Stimulated activated CD8-positive, alpha-beta memory T cell treated with anti-CD3 and anti-CD28 coated beads, Interleukin-2, amount 100 ng/mL, for 48 hours (primary cell): ENCODE results near the gene OR6S1.
"Not testable (repeated sequence)": the region's sequence is repeated elsewhere in the genome, so short reads cannot be mapped to it uniquely, and the experiment has no call there.

ENCODE experiments used
- DNase-seq, 2 donors: peaks; one replicate each; pipeline ENCODE4 v3.0.0-alpha.2; 2020; ENCODE audit warnings: low read depth in 2 of 2

Gene OR6S1

GRCh38 chr14:20668969-20669368, 27.5 kb upstream of the OR6S1 start:
- DNase-seq, result no peak

- no peak for DNase-seq
Measured at GRCh38 chr14:20667957-20668356, 26.5 kb upstream of the OR6S1 start.

DNA sequence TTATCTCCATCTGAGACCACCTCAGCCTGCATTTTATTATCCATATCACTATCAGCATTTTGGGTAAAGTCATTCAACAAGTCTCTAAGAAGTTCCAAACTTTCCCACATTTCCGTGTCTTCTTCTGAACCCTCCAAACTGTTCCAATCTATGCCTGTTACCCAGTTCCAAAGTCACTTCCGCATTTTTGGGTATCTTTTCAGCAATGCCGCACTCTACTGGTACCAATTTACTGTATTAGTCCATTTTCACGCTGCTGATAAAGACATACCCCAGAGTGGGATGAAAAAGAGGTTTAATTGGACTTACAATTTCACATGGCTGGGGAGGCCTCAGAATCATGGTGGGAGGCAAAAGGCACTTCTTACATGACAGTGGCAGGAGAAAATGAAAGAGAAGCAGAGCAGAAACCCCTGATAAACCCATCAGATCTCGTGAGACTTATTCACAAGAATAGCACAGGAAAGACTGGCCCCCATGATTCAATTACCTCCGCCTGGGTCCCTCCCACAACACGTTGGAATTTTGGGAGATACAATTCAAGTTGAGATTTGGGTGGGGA, 25.0 kb upstream of the OR6S1 start:
- DNase-seq, result not testable (repeated sequence)

DNA sequence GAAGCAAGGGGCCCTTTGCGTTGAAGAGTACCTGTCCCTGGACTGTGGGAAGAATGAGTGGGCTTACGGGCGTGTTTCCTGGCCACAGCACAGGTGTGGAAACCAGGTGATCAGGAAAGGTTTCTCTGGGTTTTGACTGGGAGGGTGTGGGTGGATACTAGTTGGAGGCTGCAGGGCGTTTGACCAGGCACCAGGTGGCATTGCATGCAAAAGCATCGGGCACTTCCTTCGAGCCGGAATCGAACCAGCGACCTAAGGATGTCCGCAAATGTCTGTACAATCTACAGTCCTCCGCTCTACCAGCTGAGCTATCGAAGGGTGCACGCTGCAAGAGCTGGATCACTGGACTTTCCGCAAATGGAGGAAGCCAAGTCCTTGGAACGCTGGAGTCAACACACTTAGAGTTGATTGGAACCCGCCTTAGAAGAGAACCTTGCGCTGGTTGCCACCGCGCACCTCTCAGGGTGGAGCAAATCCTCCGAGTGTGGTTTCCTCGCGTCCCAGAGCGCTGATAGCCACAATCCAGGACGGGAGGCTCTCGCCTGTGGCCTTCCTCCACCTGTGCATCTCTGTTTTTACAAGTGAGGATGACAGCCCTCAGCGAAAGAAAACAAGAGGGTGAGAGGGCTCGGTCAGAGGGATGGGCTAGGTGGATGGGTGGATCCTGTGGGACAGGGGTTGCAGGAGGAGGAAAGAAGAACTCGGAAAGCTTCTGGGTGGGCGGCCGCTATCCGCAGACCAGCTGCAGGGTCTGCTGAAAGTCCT, 21.7 kb upstream of the OR6S1 start:
- peak; percentile 59 to 80 for DNase-seq

GRCh38 chr14:20661197-20661596, 19.7 kb upstream of the OR6S1 start:
- DNase-seq, result no peak

DNA sequence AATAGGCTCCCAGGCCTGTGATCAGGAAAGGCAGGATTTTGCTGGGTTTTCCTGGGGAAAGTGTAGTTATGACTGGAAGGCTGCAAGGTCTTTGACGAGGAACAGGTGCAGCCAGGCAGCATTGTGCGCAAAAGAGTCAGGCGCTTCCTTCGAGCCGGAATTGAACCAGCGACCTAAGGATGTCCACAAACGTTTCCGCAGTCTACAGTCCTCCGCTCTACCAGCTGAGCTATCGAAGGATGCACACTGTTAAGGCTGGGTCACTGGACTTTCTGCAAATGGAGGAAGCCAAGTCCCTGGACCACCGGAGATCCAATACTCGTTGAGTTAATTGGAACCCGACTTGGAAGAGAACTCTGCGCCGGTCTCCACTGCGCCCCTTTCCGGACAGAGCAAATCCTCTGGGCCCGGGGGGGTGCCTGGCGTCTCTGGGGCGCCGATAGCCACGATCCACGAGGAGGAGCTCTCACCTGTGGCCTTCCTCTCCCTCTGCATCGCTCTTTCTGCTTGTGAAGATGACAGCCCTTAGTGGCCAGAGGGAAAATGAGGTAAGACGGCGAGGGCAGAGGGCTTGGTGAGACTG, 18.4 kb upstream of the OR6S1 start:
- no peak for DNase-seq

- DNase-seq, result no peak
Measured at GRCh38 chr14:20659336-20659735, 17.8 kb upstream of the OR6S1 start.

- DNase-seq, result no peak
Measured at GRCh38 chr14:20658246-20658645, 16.8 kb upstream of the OR6S1 start.

GRCh38 chr14:20657216-20658211, 16.0 kb upstream of the OR6S1 start:
- DNase-seq, result no peak

GRCh38 chr14:20656274-20656673, 14.8 kb upstream of the OR6S1 start:
- DNase-seq, result no peak

- DNase-seq, result no peak
Measured at GRCh38 chr14:20655851-20656250, 14.4 kb upstream of the OR6S1 start.

GRCh38 chr14:20652996-20653975, 11.8 kb upstream of the OR6S1 start:
- DNase-seq, result peak; percentile 49 to 68

DNA sequence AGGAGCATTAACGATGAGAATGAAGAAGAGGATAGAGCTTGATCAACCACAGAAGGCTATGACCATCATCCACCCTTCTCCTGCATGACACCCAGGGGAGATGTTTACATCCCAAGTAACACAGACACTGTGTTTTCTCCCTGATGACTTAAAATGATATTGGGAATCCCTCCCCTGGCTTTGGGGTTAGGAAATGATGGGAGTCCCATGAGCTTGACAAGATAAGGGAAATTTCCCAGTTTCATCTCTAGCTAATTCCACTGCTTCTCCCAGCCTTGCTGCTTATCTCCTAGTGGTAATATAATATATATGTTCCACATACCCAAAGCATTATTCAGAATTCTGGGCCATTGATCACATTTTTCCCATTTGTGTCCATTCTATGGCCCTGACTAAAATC, 4.0 kb upstream of the OR6S1 start:
- DNase-seq, result no peak

DNA sequence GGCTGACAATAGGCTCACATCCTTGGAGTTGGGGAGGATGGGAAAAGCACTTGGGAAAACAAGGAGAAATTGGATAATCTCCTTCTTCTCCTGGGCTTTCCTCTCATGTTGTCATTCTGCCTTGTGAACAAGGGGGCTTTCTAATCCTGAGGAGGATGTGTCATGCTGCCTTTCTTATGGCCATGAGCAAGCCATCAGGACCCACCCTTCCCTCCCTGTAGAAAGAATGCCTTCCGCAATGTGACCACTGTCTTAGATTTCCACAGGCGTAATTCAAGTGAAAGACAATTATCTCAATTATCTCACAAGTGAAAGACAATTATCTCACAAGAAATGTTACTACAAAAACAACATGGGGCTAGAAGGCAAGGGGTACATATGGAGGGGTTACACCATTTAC, 3.0 kb upstream of the OR6S1 start:
- no peak for DNase-seq

DNA sequence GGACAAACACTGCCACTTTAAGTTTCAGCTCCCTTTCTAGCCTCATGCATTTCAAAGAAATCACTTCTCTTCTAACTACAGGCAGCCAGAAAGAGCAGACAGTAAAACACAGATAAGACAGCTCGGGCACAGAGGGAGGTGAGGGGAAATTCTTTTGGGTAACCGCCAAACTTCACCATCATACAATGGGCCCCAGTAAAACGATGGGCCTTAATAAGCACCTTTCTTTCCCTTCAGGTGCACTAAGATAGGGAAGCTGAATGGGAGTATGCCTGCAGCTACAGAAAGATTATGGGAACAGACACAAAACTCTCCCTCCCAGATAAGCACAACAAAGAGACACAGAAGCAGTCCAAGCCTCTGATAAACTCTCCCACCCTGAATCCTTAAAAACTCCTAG, 1.3 kb upstream of the OR6S1 start:
- DNase-seq, result not testable (repeated sequence)

DNA sequence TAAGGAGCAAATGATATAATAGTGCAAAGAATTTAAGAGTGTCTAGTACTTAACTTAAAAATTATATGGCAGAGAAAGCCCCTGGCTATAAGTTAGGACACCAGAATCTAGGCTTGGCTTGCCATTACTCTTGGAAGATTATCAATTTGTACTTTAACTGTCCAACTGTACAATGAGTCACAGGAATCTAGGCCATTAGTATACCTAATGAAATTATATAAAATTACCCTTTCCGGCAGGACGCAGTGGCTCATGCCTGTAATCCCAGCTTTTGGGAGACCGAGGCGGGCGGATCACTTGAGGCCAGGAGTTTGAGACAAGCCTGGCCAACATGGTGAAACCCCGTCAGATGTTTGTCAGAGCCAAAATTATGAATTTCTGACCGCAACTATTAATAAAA, 691 bp upstream of the OR6S1 start:
- DNase-seq, result no peak

- peak; percentile 42 to 57 for DNase-seq
Measured at GRCh38 chr14:20632831-20633691, 8.4 kb downstream of the OR6S1 start.

GRCh38 chr14:20632448-20632830, 9.1 kb downstream of the OR6S1 start:
- no peak for DNase-seq

DNA sequence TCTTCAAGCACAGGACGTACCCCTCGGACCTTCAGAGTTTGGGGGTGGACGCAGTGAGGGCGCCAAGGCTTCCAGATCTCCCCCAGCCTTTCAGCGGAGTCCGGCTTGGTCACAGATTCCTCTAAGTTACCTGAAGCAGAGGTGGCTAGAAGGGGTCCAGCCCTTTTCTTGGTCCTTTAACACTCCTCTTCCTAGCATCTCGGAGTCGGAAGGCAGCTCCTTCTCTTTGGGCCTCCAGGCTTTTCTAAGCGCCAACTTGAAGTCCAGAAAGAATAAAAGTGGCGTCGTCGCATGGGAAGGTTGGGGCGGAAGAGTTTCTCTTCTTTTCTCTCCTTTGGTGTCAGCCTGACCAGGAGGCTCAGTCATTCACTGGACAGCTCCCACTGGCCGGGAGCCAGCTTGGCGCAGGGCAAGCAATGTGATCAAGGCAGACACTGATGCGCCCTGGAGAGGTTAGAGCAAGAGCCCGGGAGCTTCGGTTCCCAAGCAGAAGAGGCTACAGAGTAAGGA, 9.6 kb downstream of the OR6S1 start:
- DNase-seq, result no peak
